H1 (cell line): ENCODE measurements around the gene ACACA. TPM values are rescaled to one million over a fixed set of nuclear protein-coding genes. Genes with fewer than 3 reads are reported as not detected.
A peak's percentile ranks its signal among the peaks of the same experiment; 100 is the strongest.

Experiments
- CTCF ChIA-PET: fragments of 300-600 bp; sonication (Branson Sonifier 250); formaldehyde crosslinking; loops from one replicate; lab custom pipeline; 2021; ENCODE audit not compliant: partially characterized antibody; lab: Charles Lee
- POLR2A ChIA-PET: fragments of 300-600 bp; sonication (Branson Sonifier 250); formaldehyde crosslinking; loops from one replicate; lab custom pipeline; 2021; ENCODE audit warnings: inconsistent platforms; ENCODE audit not compliant: partially characterized antibody; lab: Charles Lee
- DNase-seq, 2 experiments: peaks; one replicate each; pipeline versions ENCODE4 v3.0.0 to v3.0.0-alpha.2; 2010 to 2022; ENCODE audit warnings: low spot score in 2 of 2, low read depth in 1 of 2, mixed read lengths in 1 of 2
- FAIRE-seq: peaks from 2 replicates; lab custom pipeline; 2011; peaks lifted over from hg19 to GRCh38; lab: Jason Lieb, UNC
- H2AFZ ChIP-seq: 2 replicates; pipeline ENCODE4 v1.8.1; 2012; ENCODE audit warnings: low read length, inconsistent platforms
- H2AK5ac ChIP-seq: 2 replicates; pipeline ENCODE4 v1.6.1; 2013; ENCODE audit warnings: low read depth, low read length
- H2BK120ac ChIP-seq: replicated peaks from 2 replicates; pipeline ENCODE3; 2013; ENCODE audit warnings: low read depth, low read length, inconsistent platforms
- H2BK12ac ChIP-seq: 2 replicates; pipeline ENCODE4 v1.6.1; 2013; ENCODE audit warnings: low read depth, low read length
- H2BK15ac ChIP-seq: 2 replicates; pipeline ENCODE4 v1.6.1; 2013; ENCODE audit warnings: low read length
- H2BK20ac ChIP-seq: 2 replicates; pipeline ENCODE4 v1.6.1; 2013; ENCODE audit warnings: low read length
- H2BK5ac ChIP-seq: 2 replicates; pipeline ENCODE4 v1.6.1; 2013; ENCODE audit warnings: low read depth, low read length
- H3K14ac ChIP-seq: 2 replicates; pipeline ENCODE4 v1.6.1; 2013; ENCODE audit warnings: inconsistent platforms; ENCODE audit not compliant: insufficient read length
- H3K18ac ChIP-seq: 2 replicates; pipeline ENCODE4 v1.6.1; 2013; ENCODE audit warnings: low read length; ENCODE audit errors: extremely low read depth
- H3K23ac ChIP-seq: 2 replicates; pipeline ENCODE4 v1.6.1; 2013; ENCODE audit warnings: inconsistent platforms; ENCODE audit not compliant: insufficient read length
- H3K23me2 ChIP-seq: 2 replicates; pipeline ENCODE4 v1.6.1; 2013; ENCODE audit warnings: low read depth, low read length
- H3K27ac ChIP-seq: 2 replicates; pipeline ENCODE4 v1.6.1; 2011; ENCODE audit warnings: low read depth, low read length, inconsistent platforms
- H3K27me3 ChIP-seq, 4 experiments: replicated peaks in 1 of 4; 1 replicate in 1 of 4; 2 replicates in 3 of 4; pipeline versions ENCODE4 v1.6.1 to v1.8.1; 2011 to 2013; ENCODE audit warnings: low read length in 3 of 4, mild to moderate bottlenecking in 3 of 4, inconsistent platforms in 2 of 4, mixed read lengths in 2 of 4, moderate library complexity in 1 of 4; ENCODE audit not compliant: control insufficient read depth in 3 of 4, insufficient read depth in 3 of 4; ENCODE audit errors: extremely low read depth in 1 of 4
- H3K36me3 ChIP-seq, 4 experiments: 2 replicates each; pipeline versions ENCODE4 v1.6.1 to v1.8.1; 2011 to 2013; ENCODE audit warnings: mild to moderate bottlenecking in 4 of 4, low read length in 3 of 4, moderate library complexity in 2 of 4, control low read depth in 1 of 4, inconsistent platforms in 1 of 4; ENCODE audit not compliant: insufficient read depth in 4 of 4, control insufficient read depth in 2 of 4
- H3K4ac ChIP-seq: replicated peaks from 2 replicates; pipeline ENCODE3; 2013; ENCODE audit warnings: low read length, low read depth, mixed read lengths, inconsistent platforms; ENCODE audit not compliant: insufficient read length
- H3K4me1 ChIP-seq, 4 experiments: replicated peaks in 1 of 4; 1 replicate in 1 of 4; 2 replicates in 3 of 4; pipeline versions ENCODE4 v1.6.1 to v1.8.1; 2011 to 2013; ENCODE audit warnings: low read length in 3 of 4, inconsistent platforms in 2 of 4, mixed read lengths in 1 of 4; ENCODE audit not compliant: insufficient read depth in 4 of 4, control insufficient read depth in 3 of 4
- H3K4me2 ChIP-seq, 2 experiments: 2 replicates each; pipeline versions ENCODE4 v1.6.1 to v1.8.1; 2011 to 2013; ENCODE audit warnings: low read depth in 2 of 2, low read length in 2 of 2, control low read depth in 1 of 2, inconsistent platforms in 1 of 2, mild to moderate bottlenecking in 1 of 2; ENCODE audit not compliant: insufficient read depth in 1 of 2
- H3K4me3 ChIP-seq, 4 experiments: fragments of 200-600, 300-600 bp in 1 of 4; sonication (generic), shearing (Covaris generic), sonication (Bioruptor Twin) in 1 of 4; 2 replicates each; pipeline versions ENCODE4 v1.5.1 to v1.8.1; 2011 to 2016; ENCODE audit warnings: low read length in 4 of 4, low read depth in 3 of 4, control low read depth in 2 of 4, inconsistent platforms in 2 of 4, mild to moderate bottlenecking in 2 of 4, mixed read lengths in 1 of 4, moderate library complexity in 1 of 4; ENCODE audit not compliant: insufficient read depth in 2 of 4; ENCODE audit errors: extremely low read depth in 1 of 4
- H3K56ac ChIP-seq: replicated peaks from 2 replicates; pipeline ENCODE3; 2013; ENCODE audit warnings: low read depth, mild to moderate bottlenecking, mixed read lengths, low read length, inconsistent platforms; ENCODE audit not compliant: insufficient read length
- H3K79me1 ChIP-seq: 2 replicates; pipeline ENCODE4 v1.6.1; 2013; ENCODE audit warnings: low read depth, low read length, control low read depth
- H3K79me2 ChIP-seq, 2 experiments: 2 replicates each; pipeline versions ENCODE4 v1.6.1 to v1.8.1; 2012 to 2013; ENCODE audit warnings: low read length in 2 of 2, mild to moderate bottlenecking in 2 of 2, inconsistent platforms in 1 of 2; ENCODE audit not compliant: insufficient read depth in 2 of 2, control insufficient read depth in 1 of 2
- H3K9ac ChIP-seq, 4 experiments: replicated peaks in 1 of 4; 1 replicate in 1 of 4; 2 replicates in 3 of 4; pipeline versions ENCODE4 v1.6.1 to v1.8.1; 2011 to 2013; ENCODE audit warnings: low read depth in 3 of 4, low read length in 3 of 4, control low read depth in 2 of 4, mild to moderate bottlenecking in 2 of 4, moderate library complexity in 2 of 4, inconsistent platforms in 1 of 4; ENCODE audit errors: extremely low read depth in 1 of 4
- H3K9me3 ChIP-seq, 2 experiments: 2 replicates each; pipeline versions ENCODE4 v1.6.1 to v1.8.1; 2012 to 2013; ENCODE audit warnings: mild to moderate bottlenecking in 2 of 2, moderate library complexity in 2 of 2, control low read depth in 1 of 2, inconsistent platforms in 1 of 2, low read depth in 1 of 2, low read length in 1 of 2, mixed read lengths in 1 of 2; ENCODE audit not compliant: insufficient read depth in 2 of 2
- H4K20me1 ChIP-seq, 2 experiments: replicated peaks in 1 of 2; 2 replicates each; pipeline versions ENCODE3 to v1.8.1; 2011 to 2013; ENCODE audit warnings: inconsistent platforms in 2 of 2, low read length in 2 of 2, mild to moderate bottlenecking in 1 of 2; ENCODE audit not compliant: insufficient read depth in 2 of 2, control insufficient read depth in 1 of 2
- H4K5ac ChIP-seq: 2 replicates; pipeline ENCODE4 v1.6.1; 2013; ENCODE audit warnings: low read length, low read depth, mixed read lengths, inconsistent platforms; ENCODE audit not compliant: insufficient read length
- H4K8ac ChIP-seq: 2 replicates; pipeline ENCODE4 v1.8.0; 2013; ENCODE audit warnings: mild to moderate bottlenecking, moderate library complexity, low read length, inconsistent platforms; ENCODE audit not compliant: insufficient read depth; ENCODE audit errors: extremely low read depth
- H4K91ac ChIP-seq: replicated peaks from 2 replicates; pipeline ENCODE3; 2013; ENCODE audit warnings: low read length, mixed read lengths, inconsistent platforms; ENCODE audit not compliant: insufficient read length
- CHD1 ChIP-seq: IDR thresholded peaks from 2 replicates; pipeline ENCODE4 v1.6.1; 2012; ENCODE audit warnings: low read depth, low read length, improper control_type of control experiment
- KDM1A ChIP-seq: fragments of 200-600, 300-600 bp; sonication (generic); IDR thresholded peaks from 2 replicates; pipeline ENCODE4 v1.7.1; 2016; ENCODE audit warnings: mild to moderate bottlenecking, low read length, borderline replicate concordance
- KDM4A ChIP-seq: IDR thresholded peaks from one replicate; pipeline ENCODE4 v1.7.1; 2012; ENCODE audit warnings: low read depth, mild to moderate bottlenecking, moderate library complexity, low read length, inconsistent platforms; ENCODE audit not compliant: severe bottlenecking
- WGBS, 2 experiments: shearing (Covaris generic) in 1 of 2; methylation state at CpG; one replicate each; pipeline versions ENCODE4 v1.1.6 to v1.1.7; 2013 to 2015; ENCODE audit warnings: low lambda C conversion rate in 2 of 2, mixed read lengths in 2 of 2, inconsistent platforms in 1 of 2, low coverage in 1 of 2, missing lambda C conversion rate in 1 of 2; ENCODE audit not compliant: insufficient replicate concordance in 2 of 2, insufficient coverage in 1 of 2, insufficient read length in 1 of 2; ENCODE audit errors: extremely low coverage in 1 of 2, missing lambda C conversion rate in 1 of 2; 5-methylcytosine and 5-hydroxymethylcytosine counted together
- polyA plus RNA-seq, 7 experiments: library from polyadenylated mRNA; depleted of rRNA in 3 of 7; stranded (reverse) in 5 of 7; unstranded in 2 of 7; fragments of >200 nt in 5 of 7; fragments of 200-250 nt in 2 of 7; gene quantifications; 1 replicate in 5 of 7; 2 replicates in 1 of 7; 4 replicates in 1 of 7; pipeline versions ENCODE4 v1.2.1 to v1.2.3, GENCODE V29; 2011 to 2013; ENCODE audit warnings: missing spikeins in 2 of 7, mixed read lengths in 2 of 7
- total RNA-seq: library from RNA; stranded (reverse); fragmentation: NEBNext Ultra II Directional; extraction: Animal tissue kit (Norgen Biotek cat#: 25700); gene quantifications from 2 replicates; pipeline ENCODE4 v1.2.1, GENCODE V29; 2021

ACACA gene
- total and polyA plus RNA-seq, 2 of the 8 experiments (the other 6 are each of a cell fraction or from before 2014, with no cell fraction given) = 74.0 to 160 TPM

GRCh38 chr17:37064206-37064605 is 342.4 kb downstream of the ACACA start:
- peak overlapping the region; percentile 85 for H2BK120ac ChIP-seq
- H3K23ac ChIP-seq = no peak overlapping the region
- H3K27ac ChIP-seq = no peak overlapping the region
- DNase-seq = no peak
- TF ChIP-seq CHD1 = no peak
- no peak for TF ChIP-seq KDM1A
- peak; percentile 2 for TF ChIP-seq KDM4A
- TF ChIP-seq, all 59 proteins: peak for 1
- Histone ChIP-seq H3K23me2 (no peaks in the 10 kb centered on the region; the same call in 1 of the 2 replicates), H4K20me1 (no peaks in the 10 kb centered on the region), H2BK5ac (peak overlapping the region; percentile 73; the same call in 1 of the 2 replicates), H2BK15ac (no peak overlapping the region), H3K27me3 (no peaks in the 10 kb centered on the region; a peak in 1 of 7 replicates), H3K36me3 (no peaks in the 10 kb centered on the region), H3K79me2 (no peaks in the 10 kb centered on the region), H2AFZ (no peak overlapping the region), H4K8ac (no peak overlapping the region), H3K4me3 (no peak overlapping the region), H4K91ac (peak overlapping the region; percentile 20), H3K4me1 (peaks cover 21 to 52% (median 37%) of the 10 kb centered on the region in 4 experiments), H2BK12ac (peak overlapping the region; percentile 94), H3K56ac (no peak overlapping the region), H3K9ac (no peak overlapping the region), H3K79me1 (no peaks in the 10 kb centered on the region), H3K14ac (no peak overlapping the region), H3K18ac (peak overlapping the region; percentile 93), H4K5ac (peak overlapping the region; percentile 30), H3K4ac (no peak overlapping the region), H3K9me3 (no peaks in the 10 kb centered on the region), H3K4me2 (peak overlapping the region in 1 of 2 experiments; percentile 10; a peak in 1 of 4 replicates), H2BK20ac (peak overlapping the region; percentile 92; the same call in 1 of the 2 replicates), H2AK5ac (peak overlapping the region; percentile 33; the same call in 1 of the 2 replicates)
- ChIA-PET CTCF (interaction anchor here (0.8 to 1.9 kb wide), 5 partner anchors 13 to 439 kb away, joined by 3 to 6 read pairs (median 3); no protein-coding TSS in a partner anchor), POLR2A (no interaction called here)
- 86% methylated on average over 11 of the region's 11 CpGs; no CpG with 5 or more reads in 1 of the 2 experiments for WGBS, 2 experiments
- no peak for FAIRE-seq
